T47D (cell line): ENCODE data around the gene ADGRE1.

Experiments used
- DNase-seq, 2 experiments: peaks; one replicate each; pipeline versions ENCODE4 v3.0.0 to v3.0.0-alpha.2; 2011 to 2012; ENCODE audit warnings: low read depth in 1 of 2, low spot score in 1 of 2
- JUND ChIP-seq: IDR thresholded peaks from 2 replicates; pipeline ENCODE4 v1.6.1; 2012; ENCODE audit warnings: low read depth
- in situ Hi-C: cut with HindIII; loops from 2 replicates; pipeline ENCODE4 v1.10.0; 2016; ENCODE audit warnings: low sequenced_read_pairs, low pct_unique_long_range_greater_than_20kb

The ADGRE1 gene

GRCh38 chr19:6887316-6887715, at the start of gene ADGRE1:
Gene ADGRE1 (plus strand): TSS chr19:6887579. CDS start chr19:6887609, 30 bp downstream.
- in situ Hi-C loops: no loop called here
- TF ChIP-seq JUND: no peak
- DNase-seq: no peak

- DNase-seq: no peak
- no peak for TF ChIP-seq JUND
- in situ Hi-C loops: no loop called here
These were observed 49.2 kb upstream of the ADGRE1 start for GRCh38 chr19:6838062-6838655.

- no peak for DNase-seq
- in situ Hi-C loops: no loop called here
- no peak for TF ChIP-seq JUND
These were observed 44.3 kb upstream of the ADGRE1 start for GRCh38 chr19:6842871-6843607.

- in situ Hi-C loops: no loop called here
- no peak for TF ChIP-seq JUND
- DNase-seq: no peak
These were observed 39.6 kb upstream of the ADGRE1 start for GRCh38 chr19:6847828-6848200.

GRCh38 chr19:6848986-6849385, 38.4 kb upstream of the ADGRE1 start:
- no peak for TF ChIP-seq JUND
- no peak for DNase-seq
- in situ Hi-C loops: no loop called here

GRCh38 chr19:6849876-6850275, 37.5 kb upstream of the ADGRE1 start:
- TF ChIP-seq JUND: no peak
- in situ Hi-C loops: no loop called here
- no peak for DNase-seq

GRCh38 chr19:6851359-6851758, 36.0 kb upstream of the ADGRE1 start:
- TF ChIP-seq JUND: no peak
- in situ Hi-C loops: no loop called here

GRCh38 chr19:6852001-6852400, 35.4 kb upstream of the ADGRE1 start:
- no peak for TF ChIP-seq JUND
- in situ Hi-C loops: no loop called here
- no peak for DNase-seq

More at GRCh38 chr19:6851359-6851758, 36.0 kb upstream of the ADGRE1 start:
- DNase-seq: no peak

- no peak for DNase-seq
- no peak for TF ChIP-seq JUND
- in situ Hi-C loops: no loop called here
These were observed 33.5 kb upstream of the ADGRE1 start for GRCh38 chr19:6853868-6854267.

- in situ Hi-C loops: no loop called here
- TF ChIP-seq JUND: no peak
- DNase-seq: no peak
These were observed 32.6 kb upstream of the ADGRE1 start for GRCh38 chr19:6854758-6855157.

- no peak for TF ChIP-seq JUND
- DNase-seq: no peak
- in situ Hi-C loops: no loop called here
These were observed 30.5 kb upstream of the ADGRE1 start for GRCh38 chr19:6856749-6857372.

- in situ Hi-C loops: no loop called here
- no peak for TF ChIP-seq JUND
- DNase-seq: peak in 1 of 2 experiments; percentile 19
These were observed 25.6 kb upstream of the ADGRE1 start for GRCh38 chr19:6861683-6862286.

- in situ Hi-C loops: no loop called here
- no peak for TF ChIP-seq JUND
- DNase-seq: peak; percentile 42 to 82
These were observed 24.7 kb upstream of the ADGRE1 start for GRCh38 chr19:6862673-6863078.
